Lower lobe of right lung (tissue), 2 donors: Measurements from ENCODE around the gene DNM1. TPM values are rescaled to one million over a fixed set of nuclear protein-coding genes. Genes with fewer than 3 reads are reported as not detected.

Experiments
- ATAC-seq, 2 donors: fragments of 200-7000 bp; cut with Tn5 transposase; one replicate each; pipeline ENCODE4 v1.9.1; 2020 to 2022; ENCODE audit warnings: mild to moderate bottlenecking in 2 of 2, moderate library complexity in 2 of 2
- DNase-seq: peaks from one replicate; pipeline ENCODE4 v3.0.0-alpha.2; 2020
- H3K27ac ChIP-seq: fragments of 200-600 bp; one replicate; pipeline ENCODE4 v1.8.0; 2022
- H3K27me3 ChIP-seq: fragments of 200-600 bp; one replicate; pipeline ENCODE4 v1.8.0; 2022; ENCODE audit warnings: low read depth
- H3K36me3 ChIP-seq: fragments of 200-600 bp; one replicate; pipeline ENCODE4 v1.8.0; 2022; ENCODE audit warnings: mild to moderate bottlenecking
- H3K4me1 ChIP-seq: fragments of 200-600 bp; one replicate; pipeline ENCODE4 v1.8.0; 2022
- H3K4me3 ChIP-seq: fragments of 200-600 bp; one replicate; pipeline ENCODE4 v1.8.0; 2022; ENCODE audit warnings: mild to moderate bottlenecking
- H3K9me3 ChIP-seq: fragments of 200-600 bp; one replicate; pipeline ENCODE4 v1.8.0; 2022
- CTCF ChIP-seq: fragments of 200-600 bp; IDR thresholded peaks from one replicate; pipeline ENCODE4 v1.8.0; 2022; ENCODE audit warnings: antibody characterized with exemption, mild to moderate bottlenecking
- intact Hi-C: fragments of 100-400 bp; cut with DNase I; formaldehyde crosslinking; loops from one replicate; pipeline ENCODE4 v1.11.0; 2022
- total RNA-seq: library from RNA; stranded (reverse); fragmentation: NEBNext Ultra II Directional; extraction: Animal tissue kit (Norgen Biotek cat#: 25700); gene quantifications from one replicate; pipeline ENCODE4 v1.2.1, GENCODE V29; 2021
- donor health status: DM: no; HTN: yes; CAD: no; lungs with severe emphysema.

DNM1 gene
- total RNA-seq, 1 donor from 2014 or later: 8.8 TPM

DNA sequence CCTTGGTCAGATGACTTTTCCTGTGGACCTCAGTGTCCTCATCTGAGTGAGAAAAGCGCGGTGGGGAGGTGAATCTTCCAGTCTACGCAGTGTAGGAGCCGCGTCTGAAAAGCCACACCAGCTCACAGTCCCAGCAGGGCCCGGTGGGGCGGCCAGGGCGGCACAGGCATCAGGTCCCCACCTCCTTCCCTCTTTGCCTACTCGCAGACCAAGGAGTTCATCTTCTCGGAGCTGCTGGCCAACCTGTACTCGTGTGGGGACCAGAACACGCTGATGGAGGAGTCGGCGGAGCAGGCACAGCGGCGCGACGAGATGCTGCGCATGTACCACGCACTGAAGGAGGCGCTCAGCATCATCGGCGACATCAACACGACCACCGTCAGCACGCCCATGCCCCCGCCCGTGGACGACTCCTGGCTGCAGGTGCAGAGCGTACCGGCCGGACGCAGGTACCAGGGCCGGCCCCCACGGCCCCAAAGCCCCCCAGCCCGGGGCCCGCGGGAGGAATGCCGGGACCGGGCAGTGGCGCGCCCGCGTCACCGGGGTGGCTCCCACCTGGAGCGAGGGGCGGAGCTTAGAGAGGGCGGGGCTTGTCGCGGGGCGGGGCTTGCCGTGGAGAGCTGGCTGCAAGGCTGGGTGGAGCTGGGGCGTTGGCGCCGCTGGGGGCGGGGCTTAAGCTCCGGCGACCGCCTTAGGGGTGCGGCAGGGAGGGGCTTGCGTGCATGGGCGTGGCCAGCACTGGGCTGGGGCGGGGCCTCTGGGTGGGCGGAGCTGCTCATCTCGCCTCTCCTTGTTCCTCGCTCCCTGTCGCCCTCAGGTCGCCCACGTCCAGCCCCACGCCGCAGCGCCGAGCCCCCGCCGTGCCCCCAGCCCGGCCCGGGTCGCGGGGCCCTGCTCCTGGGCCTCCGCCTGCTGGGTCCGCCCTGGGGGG, 47.0 kb downstream of the DNM1 start:
- Histone ChIP-seq H3K4me3 (peak overlapping the region; percentile 51), H3K27ac (peak overlapping the region; percentile 46), H3K27me3 (no peaks in the 10 kb centered on the region), H3K9me3 (no peaks in the 10 kb centered on the region), H3K36me3 (no peaks in the 10 kb centered on the region), H3K4me1 (peaks cover 22% of the 10 kb centered on the region)
- ATAC-seq (peak; percentile 97 to 98), DNase-seq (peak; percentile 93)
- intact Hi-C loops: no loop called here
- no peak for TF ChIP-seq CTCF

GRCh38 chr9:128250839-128251731, 47.9 kb downstream of the DNM1 start:
- H3K9me3 ChIP-seq: no peaks in the 10 kb centered on the region
- peak overlapping the region; percentile 51 for H3K4me3 ChIP-seq
- no peak for TF ChIP-seq CTCF
- no peak overlapping the region for H3K27ac ChIP-seq
- H3K4me1 ChIP-seq: peaks cover 13% of the 10 kb centered on the region
- intact Hi-C loops: no loop called here
- ATAC-seq (peak in 1 of 2 donors; percentile 8), DNase-seq (no peak)
- peaks cover 5% of the 10 kb centered on the region for H3K36me3 ChIP-seq
- no peaks in the 10 kb centered on the region for H3K27me3 ChIP-seq

GRCh38 chr9:128251732-128252100, 48.5 kb downstream of the DNM1 start:
- Histone ChIP-seq H3K27ac (no peak overlapping the region), H3K4me1 (peaks cover 12% of the 10 kb centered on the region), H3K9me3 (no peaks in the 10 kb centered on the region), H3K27me3 (no peaks in the 10 kb centered on the region), H3K4me3 (no peak overlapping the region), H3K36me3 (peaks cover 11% of the 10 kb centered on the region)
- intact Hi-C loops: no loop called here
- ATAC-seq: no peak
- TF ChIP-seq CTCF: no peak
- no peak for DNase-seq

- TF ChIP-seq CTCF: no peak
- ATAC-seq: no peak
- H3K4me3 ChIP-seq: no peak overlapping the region
- H3K27me3 ChIP-seq: no peaks in the 10 kb centered on the region
- H3K9me3 ChIP-seq: no peaks in the 10 kb centered on the region
- intact Hi-C loops: no loop called here
- peaks cover 19% of the 10 kb centered on the region for H3K36me3 ChIP-seq
- DNase-seq: no peak
- H3K27ac ChIP-seq: no peak overlapping the region
- H3K4me1 ChIP-seq: peaks cover 12% of the 10 kb centered on the region
Measured at GRCh38 chr9:128252317-128253139, 49.3 kb downstream of the DNM1 start.
